Jurkat, Clone E6-1 (cell line): ENCODE data around the gene NAV2.

Experiments
- DNase-seq: peaks from one replicate; pipeline ENCODE4 v3.0.0-alpha.2; 2011; ENCODE audit warnings: low read depth, low spot score
- H3K4me3 ChIP-seq: 2 replicates; pipeline ENCODE4 v1.5.1; 2011; ENCODE audit warnings: mild to moderate bottlenecking, low read length, control low read depth, moderate library complexity

NAV2 gene

DNA sequence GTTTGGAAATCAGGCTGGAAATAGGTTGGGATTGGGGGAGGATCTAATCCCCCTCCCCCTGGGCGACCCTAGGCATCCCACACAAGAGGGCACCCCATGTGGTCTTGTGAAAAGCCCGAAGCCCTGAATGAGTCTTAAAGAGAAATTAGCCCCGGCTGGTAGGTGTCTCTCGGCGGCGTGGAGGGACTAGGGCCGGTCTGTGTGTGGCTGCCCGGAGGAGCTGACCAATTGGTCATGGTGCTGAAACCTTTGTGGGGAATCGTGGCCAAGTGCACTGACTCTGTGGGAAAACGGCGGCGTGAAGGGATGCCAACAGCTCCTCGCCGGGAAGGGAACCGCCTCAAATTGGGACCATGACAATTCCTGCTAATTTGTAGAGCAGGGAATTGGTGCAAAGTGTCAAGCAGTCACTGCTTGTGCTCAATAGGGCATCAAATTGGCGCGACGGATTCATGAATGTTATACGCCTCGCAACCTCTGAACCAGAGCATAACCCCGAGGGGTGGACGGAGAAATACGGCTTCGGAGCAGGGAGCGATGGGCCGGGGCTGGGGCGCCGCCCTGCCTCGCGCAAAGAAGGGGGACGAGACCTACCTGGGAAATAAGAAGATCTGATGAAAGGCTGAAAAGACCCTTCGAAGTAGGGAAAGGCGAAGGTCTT is 446.1 kb downstream of the NAV2 start:
- H3K4me3 ChIP-seq, result no peak overlapping the region
- no peak for DNase-seq

DNA sequence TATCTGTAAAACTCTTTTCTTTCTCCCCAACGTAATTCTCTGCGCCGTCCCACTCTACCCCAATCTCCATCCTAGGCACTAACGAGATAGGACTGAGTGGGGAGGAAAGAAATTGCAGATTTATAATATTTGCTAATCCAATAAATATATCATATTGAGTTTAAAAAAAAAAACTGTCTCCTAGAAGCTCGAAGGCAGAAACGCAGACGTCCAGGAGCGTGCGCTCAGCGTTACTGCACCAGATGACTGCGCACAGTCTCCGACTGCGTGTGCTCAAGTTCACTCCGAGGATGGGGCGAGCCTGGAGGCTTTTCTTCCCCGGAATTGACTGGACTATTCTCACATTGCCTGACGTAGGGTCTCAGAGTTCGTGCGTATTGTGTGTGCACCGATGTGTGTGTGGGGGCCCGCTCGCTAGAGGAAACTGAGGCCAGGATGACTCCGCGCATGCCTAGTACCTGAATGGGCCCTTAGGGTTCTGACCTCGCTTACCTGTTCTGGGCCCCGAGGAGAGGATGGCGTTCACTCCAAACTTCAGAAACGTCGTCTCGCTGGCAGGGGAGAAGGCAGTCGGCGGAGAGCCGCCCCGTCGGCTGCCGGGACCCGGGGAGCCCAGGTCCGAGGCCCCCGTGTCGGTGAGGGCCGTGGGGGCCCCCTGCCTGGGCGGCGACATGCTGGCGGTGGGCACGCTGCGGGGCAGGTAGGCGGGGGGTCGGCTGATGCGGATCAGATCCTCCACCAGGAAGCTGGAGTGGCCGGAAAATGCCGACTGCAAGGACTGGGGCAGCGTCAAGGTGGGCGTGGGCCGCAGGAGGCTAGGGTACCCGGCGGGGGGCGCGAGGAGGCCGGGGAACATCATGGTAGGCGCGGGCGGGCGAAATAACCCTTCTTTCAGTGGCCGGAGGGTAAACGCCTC is 447.1 kb downstream of the NAV2 start:
- H3K4me3 ChIP-seq, result no peak overlapping the region
- DNase-seq, result no peak

DNA sequence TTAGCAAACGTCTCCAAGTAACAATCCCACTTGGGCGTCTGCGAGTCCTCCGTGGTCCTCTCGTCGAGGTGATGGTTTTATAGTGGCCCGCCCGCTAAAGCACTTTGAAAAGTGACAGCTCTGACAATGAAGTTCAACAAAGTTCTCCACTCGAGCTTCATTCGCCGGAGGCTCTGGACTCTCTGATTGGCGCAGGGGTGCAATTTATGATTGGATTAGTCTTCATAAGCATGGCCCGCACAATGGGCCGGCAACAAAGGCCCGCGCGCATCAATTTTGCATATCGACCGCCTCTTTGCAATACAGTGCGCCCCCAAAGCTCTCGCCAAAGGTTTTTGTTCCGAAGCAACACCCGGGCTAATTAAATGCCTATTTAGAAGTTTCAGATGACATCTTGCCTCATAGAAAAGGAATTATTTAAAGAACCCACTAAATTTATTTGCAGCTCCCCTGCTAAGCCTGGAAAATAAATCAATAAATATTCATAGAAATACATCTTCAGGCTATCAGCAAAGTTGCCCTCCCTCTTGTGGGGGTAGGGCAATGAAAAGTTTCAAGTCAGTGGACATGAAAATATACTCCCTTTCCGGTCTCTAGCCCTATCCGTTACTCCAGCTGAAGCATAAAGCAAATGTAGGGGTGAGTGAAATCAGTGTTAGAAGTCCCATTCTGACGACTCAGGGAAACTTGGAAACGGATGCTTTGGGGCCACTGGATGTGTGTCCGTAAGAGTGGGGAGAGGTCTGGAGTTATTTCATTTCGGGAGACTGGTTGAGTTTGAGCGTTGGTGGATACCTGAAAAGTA is 448.0 kb downstream of the NAV2 start, which contains the start of gene DBX1:
DBX1 (minus strand) TSS at position 51 of the 805 bp plus-strand sequence. CDS start 151 bp downstream, outside the sequence.
- H3K4me3 ChIP-seq, result no peak within 1 kb of the TSS
- no peak for DNase-seq

GRCh38 chr11:20161230-20161918 is 448.7 kb downstream of the NAV2 start:
- DNase-seq, result no peak

GRCh38 chr11:20161923-20162744 is 449.5 kb downstream of the NAV2 start:
- DNase-seq, result no peak
- H3K4me3 ChIP-seq, result no peak overlapping the region

More at GRCh38 chr11:20161230-20161918, 448.7 kb downstream of the NAV2 start:
- H3K4me3 ChIP-seq, result no peak overlapping the region

DNA sequence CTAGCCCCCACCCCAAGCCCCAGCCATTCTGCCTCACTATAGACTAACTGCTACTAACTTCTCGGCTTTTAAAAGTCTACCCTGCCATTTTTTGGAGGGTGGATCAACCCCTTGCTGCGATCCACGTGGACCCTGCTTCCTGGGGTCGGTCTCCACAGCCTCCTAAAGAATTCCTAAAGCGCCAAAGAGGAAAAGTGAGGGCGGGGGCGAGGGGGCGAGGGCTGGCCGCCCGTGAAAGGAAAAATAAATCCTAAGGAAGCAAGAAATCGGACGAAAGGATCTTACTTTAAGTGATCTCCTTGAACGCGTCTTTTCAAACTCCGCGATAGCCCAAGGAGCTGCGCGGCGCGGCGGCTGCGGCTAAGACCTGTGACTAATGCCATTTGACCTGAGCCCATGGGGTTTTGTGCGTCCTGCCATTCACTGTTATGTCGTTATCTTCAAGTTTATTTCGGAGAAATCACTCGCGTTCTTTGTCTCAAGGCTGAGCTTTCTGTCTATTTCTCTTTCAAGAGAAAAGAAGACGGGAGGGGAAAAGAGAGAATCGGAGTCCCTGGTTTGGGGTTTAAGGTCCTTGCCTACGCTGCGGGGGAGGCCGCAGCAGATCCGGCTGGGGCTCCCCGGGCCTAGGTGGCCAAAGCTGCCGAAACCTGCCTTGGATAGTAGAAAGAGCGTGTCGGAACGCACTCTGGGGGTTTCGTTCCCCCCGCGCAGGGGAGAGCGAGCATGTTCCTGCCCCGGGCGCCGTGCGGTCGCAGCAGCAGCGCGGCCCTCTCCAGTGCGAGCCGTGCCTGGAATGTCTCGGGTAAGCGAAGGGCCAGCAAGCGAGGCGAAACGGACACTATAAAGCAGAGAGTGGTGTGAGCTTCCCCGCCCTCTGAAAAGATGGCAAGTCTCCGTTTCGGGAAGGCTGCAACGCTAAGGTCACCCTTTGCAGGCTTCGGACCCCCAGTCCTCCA is 450.5 kb downstream of the NAV2 start:
- DNase-seq, result no peak
- no peak overlapping the region for H3K4me3 ChIP-seq

DNA sequence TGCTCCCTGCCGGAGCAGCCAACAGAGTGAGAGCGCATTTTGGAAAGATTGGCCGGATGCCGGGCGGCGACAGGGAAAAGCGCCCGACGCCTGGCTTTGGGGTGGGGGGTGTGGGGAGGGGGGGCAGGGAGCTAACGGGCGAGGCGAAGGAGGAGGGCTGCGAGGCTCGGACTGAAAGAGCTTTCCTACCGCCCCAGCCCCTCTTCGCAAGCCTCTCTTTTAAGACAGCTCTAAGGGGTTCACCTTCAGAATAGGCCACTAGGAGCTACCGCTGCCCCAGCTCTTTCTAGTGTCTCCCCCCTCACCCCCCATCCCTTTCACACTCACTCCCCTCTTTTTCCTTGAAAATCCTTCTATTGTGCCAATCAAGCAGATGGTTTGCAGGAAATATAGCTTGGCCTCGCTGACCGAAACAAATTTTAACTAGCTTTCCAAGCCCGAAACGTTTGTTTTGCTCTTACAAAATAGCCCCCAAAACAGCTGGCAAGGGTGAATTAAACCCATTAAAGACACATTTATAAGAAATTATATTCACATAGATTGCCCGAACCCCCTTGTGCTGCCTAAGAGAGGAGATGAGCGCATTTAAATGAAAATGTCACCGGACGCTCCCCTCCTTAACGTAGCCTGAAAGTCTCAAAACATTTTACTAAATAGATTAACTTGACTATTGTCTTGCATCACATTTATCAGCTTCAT is 451.3 kb downstream of the NAV2 start:
- H3K4me3 ChIP-seq, result no peak overlapping the region
- DNase-seq, result no peak
